CMK (cell line): ENCODE data around the gene SLC22A14.
"Not testable (repeated sequence)": the region's sequence is repeated elsewhere in the genome, so short reads cannot be mapped to it uniquely, and the experiment has no call there.

Experiments
- DNase-seq: peaks from one replicate; pipeline ENCODE4 v3.0.0-alpha.2; 2010; ENCODE audit warnings: low read depth

Gene SLC22A14

GRCh38 chr3:38270606-38271005, 11.5 kb upstream of the SLC22A14 start:
- no peak for DNase-seq

GRCh38 chr3:38271553-38271952, 10.5 kb upstream of the SLC22A14 start:
- no peak for DNase-seq

- no peak for DNase-seq
Observed at GRCh38 chr3:38274864-38275649, 7.0 kb upstream of the SLC22A14 start.

- no peak for DNase-seq
Observed at GRCh38 chr3:38275658-38276057, 6.4 kb upstream of the SLC22A14 start.

GRCh38 chr3:38276081-38276916, 5.8 kb upstream of the SLC22A14 start:
- no peak for DNase-seq

GRCh38 chr3:38276917-38277630, 5.0 kb upstream of the SLC22A14 start:
- DNase-seq: no peak

- DNase-seq: no peak
Observed at GRCh38 chr3:38278841-38279240, 3.3 kb upstream of the SLC22A14 start.

- no peak for DNase-seq
Observed at GRCh38 chr3:38283810-38284755, 2.0 kb downstream of the SLC22A14 start.

GRCh38 chr3:38284756-38285150, 2.7 kb downstream of the SLC22A14 start:
- no peak for DNase-seq

GRCh38 chr3:38289286-38290217, 7.5 kb downstream of the SLC22A14 start:
- not testable (repeated sequence) for DNase-seq

- not testable (repeated sequence) for DNase-seq
Observed at GRCh38 chr3:38297053-38297452, 15.0 kb downstream of the SLC22A14 start.

- DNase-seq: no peak
Observed at GRCh38 chr3:38297537-38297936, 15.4 kb downstream of the SLC22A14 start.

GRCh38 chr3:38297947-38298711, 16.0 kb downstream of the SLC22A14 start:
- DNase-seq: no peak

- no peak for DNase-seq
Observed at GRCh38 chr3:38306941-38307340, 24.8 kb downstream of the SLC22A14 start.

- no peak for DNase-seq
Observed at GRCh38 chr3:38307599-38307998, 25.5 kb downstream of the SLC22A14 start.

- DNase-seq: no peak
Observed at GRCh38 chr3:38308456-38308855, 26.4 kb downstream of the SLC22A14 start.

GRCh38 chr3:38311476-38311875, 29.4 kb downstream of the SLC22A14 start:
- no peak for DNase-seq

GRCh38 chr3:38311941-38312340, 29.8 kb downstream of the SLC22A14 start:
- no peak for DNase-seq

GRCh38 chr3:38312356-38312755, 30.3 kb downstream of the SLC22A14 start:
- DNase-seq: no peak

- DNase-seq: no peak
Observed at GRCh38 chr3:38313263-38313662, 31.2 kb downstream of the SLC22A14 start.
